Hematopoietic multipotent progenitor cell treated with erythropoietin and hydrocortisone succinate and interleukin-3 and kit ligand, for 15 days (in vitro differentiated cells): ENCODE data around the gene WDCP.
"Not testable (repeated sequence)": the region's sequence is repeated elsewhere in the genome, so short reads cannot be mapped to it uniquely, and the experiment has no call there.

Experiments used
- DNase-seq: peaks from one replicate; pipeline ENCODE4 v3.0.0-alpha.2; 2015; ENCODE audit warnings: low spot score

Gene WDCP

DNA sequence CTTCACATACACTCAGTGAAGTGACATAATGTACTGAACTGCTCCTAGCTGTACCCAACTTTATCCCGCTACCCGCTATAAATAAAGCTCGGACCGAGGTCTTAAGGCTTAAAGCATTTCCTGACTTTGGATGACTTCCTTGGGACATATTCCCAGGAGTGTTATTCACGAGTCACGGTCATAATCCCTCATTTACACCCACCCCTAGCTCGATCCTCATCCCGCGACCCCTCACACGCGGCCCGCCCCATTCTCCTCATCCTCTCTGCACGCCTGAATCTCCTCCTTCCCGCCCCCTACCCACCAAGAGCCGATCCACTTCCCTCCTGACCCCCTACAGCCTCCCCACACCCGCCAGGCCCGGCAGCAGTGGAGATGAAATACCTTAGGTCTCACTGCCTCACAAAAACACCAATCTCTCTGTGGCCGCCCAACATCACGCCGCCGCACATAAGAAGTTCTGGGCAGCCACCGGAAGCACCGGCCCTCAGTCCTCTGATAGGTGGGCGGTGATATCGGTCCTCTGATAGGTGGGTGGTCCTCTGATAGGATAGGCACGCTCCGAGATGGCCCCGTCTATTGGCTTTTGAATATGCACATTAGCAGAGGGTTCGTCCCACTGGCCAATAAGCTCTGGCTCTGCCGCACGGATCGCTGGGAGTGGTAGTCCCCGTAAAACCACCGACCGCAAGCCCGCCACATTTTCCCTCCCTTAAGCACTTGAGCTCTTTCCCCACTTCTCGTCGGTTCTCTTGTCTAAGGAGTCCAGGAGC is at the start of gene WDCP:
Gene WDCP (minus strand): TSS at position 462 of the 773 bp plus-strand sequence. CDS start 7,897 bp downstream, outside the sequence.
- peak; percentile 94 for DNase-seq

DNA sequence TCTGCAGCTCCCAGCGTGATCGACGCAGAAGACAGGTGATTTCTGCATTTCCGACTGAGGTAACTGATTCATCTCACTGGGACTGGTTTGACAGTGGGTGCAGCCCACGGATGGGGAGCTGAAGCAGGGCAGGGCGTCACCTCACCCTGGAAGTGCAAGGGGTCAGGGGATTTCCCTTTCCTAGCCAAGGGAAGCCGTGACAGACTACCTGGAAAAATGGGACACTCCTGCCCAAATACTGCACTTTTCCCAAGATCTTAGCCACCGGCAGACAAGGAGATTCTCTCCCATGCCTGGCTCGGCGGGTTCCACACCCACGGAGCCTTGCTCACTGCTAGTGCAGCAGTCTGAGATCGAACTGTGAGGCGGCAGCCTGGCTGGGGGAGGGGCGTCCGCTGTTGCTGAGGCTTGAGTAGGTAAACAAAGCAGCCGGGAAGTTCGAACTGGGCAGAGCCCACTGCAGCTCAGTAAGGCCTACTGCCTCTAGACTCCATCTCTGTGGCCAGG is 48.0 kb upstream of the WDCP start:
- DNase-seq, result not testable (repeated sequence)

DNA sequence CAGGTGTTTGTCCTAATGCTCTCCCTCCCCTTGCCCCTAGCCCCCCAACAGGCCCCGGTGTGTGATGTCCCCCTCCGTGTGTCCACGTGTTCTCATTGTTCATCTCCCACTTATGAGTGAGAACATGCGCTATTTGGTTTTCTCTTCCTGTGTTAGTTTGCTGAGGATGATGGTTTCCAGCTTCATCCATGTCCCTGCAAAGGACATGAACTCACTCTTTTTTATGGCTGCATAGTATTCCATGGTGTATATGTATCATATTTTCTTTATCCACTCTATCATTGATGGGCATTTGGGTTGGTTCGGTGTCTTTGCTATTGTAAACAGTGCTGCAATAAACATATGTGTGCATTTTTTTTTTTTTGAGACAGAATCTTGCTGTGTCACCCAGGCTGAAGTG is 46.1 kb upstream of the WDCP start:
- not testable (repeated sequence) for DNase-seq

GRCh38 chr2:24088821-24089359 is 41.7 kb upstream of the WDCP start:
- no peak for DNase-seq

- DNase-seq, result no peak
Measured at GRCh38 chr2:24087032-24087431, 39.8 kb upstream of the WDCP start.

DNA sequence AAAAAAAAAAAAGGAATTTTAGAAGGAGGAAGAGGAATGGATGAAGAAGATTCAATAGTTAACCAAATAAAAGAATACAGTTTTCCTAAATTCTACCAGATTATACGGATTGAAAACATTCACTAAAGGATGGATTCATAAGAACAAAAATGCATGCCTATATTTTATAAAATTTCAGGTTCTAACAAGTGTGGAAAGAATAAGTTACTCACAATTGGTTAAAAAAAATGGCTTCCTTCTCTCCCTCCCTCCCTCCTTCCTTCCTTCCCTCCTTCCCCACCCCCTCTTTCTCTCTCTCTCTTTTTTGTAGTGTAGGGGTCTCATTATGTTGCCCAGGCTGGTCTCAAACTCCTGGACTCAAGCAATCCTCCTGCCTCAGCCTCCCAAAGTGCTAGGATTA is 39.0 kb upstream of the WDCP start:
- DNase-seq, result no peak

- no peak for DNase-seq
Measured at GRCh38 chr2:24085200-24085489, 38.0 kb upstream of the WDCP start.

DNA sequence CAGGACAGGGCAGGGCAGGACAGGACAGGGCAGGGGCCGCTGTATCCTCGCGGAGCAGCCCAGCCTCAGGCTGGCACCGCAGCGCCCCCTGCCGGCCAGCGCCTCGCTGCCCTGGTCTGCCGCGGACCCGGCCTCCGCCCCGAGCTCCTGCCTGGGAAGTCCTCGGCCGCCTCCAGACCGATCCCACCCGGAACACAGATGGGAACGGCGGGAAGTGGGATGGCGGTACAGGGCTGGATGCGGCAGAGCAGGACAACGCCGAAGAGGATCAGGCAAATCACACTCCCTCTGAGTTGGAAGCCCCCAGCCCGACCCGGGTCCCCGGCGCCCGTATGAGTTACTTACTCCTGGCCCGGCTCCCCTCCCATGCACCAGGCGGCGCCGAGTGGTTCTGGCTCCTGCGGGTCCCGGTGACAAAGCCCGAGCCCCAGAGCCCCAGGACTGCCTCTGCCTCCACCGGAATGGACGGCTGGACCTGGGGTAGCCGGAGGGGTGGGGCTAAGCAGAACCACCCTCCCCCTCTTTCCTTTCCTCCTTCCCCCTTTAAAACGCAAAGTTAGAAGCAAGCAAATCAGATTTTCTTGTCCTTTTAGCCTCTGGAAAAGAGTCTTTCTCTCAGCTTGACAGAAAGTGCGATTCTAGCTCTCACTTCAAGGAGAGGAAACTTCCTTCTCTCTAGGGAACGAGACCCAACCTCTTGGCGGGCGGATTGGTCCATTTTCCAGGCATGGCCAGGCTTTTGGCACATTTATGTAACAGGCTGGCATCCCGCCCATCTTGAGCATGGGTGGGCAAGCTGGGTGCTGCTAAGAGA is 37.4 kb upstream of the WDCP start, which contains the start of gene TP53I3:
Gene TP53I3 (minus strand): TSS at position 449 of the 814 bp plus-strand sequence. CDS start 508 bp downstream, outside the sequence.
- peak; percentile 86 for DNase-seq

- peak; percentile 84 for DNase-seq
Measured at GRCh38 chr2:24083567-24084385, 36.6 kb upstream of the WDCP start.

DNA sequence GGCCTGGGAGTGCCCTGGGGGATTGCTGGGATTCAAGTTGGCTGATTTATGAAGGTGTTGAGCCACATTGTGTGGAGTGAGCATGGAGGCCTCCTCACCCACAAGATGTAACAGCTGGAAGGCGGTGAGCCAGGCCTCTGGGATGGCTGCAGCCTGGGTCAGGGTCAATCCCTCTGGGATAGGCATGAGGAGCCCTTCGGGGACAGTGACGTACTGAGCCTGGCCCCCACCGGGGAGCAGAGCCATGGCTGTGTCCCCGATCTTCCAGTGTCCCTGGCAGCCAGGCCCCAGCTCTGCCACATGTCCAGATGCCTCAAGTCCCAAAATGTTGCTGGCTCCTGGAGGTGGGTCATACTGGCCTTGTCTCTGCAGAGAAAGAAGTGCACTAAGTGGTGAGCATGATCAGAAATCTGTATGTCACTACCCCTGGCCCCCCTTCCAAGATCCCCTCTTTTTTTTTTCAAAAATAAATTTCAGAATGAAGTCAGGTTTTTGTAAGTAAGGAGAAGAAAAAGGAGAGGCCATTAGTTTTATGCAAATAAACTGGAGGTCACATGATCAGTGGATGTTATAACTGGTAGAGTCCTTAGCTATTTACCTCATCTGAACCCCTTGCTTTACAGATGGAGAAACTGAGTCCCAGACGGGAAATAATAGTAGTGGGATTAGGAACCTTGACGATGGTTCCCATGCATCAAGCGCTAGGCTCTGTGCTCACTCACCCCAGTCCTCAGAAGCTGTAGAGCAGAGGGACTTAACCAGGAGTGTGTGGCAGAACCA is 35.8 kb upstream of the WDCP start:
- no peak for DNase-seq

- DNase-seq, result no peak
Measured at GRCh38 chr2:24080701-24081100, 33.5 kb upstream of the WDCP start.

DNA sequence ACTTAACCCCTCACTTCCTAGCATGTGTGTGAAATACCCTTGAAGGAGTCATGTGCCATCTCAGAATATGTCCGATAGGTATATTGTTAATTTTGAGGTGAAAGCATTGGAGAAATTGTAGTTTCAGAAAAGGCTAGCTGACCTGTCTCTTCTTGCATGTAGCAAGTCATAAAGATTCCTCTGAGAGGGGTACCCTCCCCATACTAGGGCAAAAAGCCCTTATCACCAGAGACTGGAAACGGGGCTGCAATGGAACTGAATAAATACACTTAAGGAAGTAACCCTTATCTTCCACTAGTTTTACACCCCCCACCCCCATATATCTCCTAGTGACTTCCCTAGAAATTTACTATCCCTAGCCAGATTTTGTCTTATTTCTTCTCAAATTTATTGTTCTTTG is 30.7 kb upstream of the WDCP start:
- no peak for DNase-seq

- DNase-seq, result no peak
Measured at GRCh38 chr2:24077535-24077877, 30.3 kb upstream of the WDCP start.

- DNase-seq, result no peak
Measured at GRCh38 chr2:24076849-24077534, 29.8 kb upstream of the WDCP start.

GRCh38 chr2:24075915-24076848 is 29.0 kb upstream of the WDCP start, which contains the start of gene SF3B6:
Gene SF3B6 (minus strand): TSS chr2:24076326. CDS start chr2:24076229, 97 bp downstream.
- DNase-seq, result peak; percentile 99

DNA sequence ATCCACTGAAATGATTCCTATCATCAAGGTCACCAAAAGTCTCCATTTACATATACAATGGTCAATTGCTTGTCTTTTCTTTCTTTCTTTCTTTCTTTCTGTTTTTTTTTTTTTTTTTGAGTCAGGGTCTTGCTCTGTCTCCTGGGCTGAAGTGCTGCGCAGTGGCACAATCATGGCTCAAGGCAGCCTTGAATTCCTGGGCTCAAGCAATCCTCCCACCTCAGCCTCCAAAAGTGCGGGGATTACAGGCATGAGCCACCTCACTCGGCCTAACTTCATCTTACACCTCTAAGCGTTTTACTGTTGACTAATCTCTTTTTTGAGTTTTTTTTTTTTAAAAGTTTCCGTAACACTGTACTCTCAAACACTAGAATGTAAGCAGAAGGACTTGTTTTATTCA is 28.1 kb upstream of the WDCP start:
- no peak for DNase-seq

- no peak for DNase-seq
Measured at GRCh38 chr2:24073816-24074215, 26.6 kb upstream of the WDCP start.

DNA sequence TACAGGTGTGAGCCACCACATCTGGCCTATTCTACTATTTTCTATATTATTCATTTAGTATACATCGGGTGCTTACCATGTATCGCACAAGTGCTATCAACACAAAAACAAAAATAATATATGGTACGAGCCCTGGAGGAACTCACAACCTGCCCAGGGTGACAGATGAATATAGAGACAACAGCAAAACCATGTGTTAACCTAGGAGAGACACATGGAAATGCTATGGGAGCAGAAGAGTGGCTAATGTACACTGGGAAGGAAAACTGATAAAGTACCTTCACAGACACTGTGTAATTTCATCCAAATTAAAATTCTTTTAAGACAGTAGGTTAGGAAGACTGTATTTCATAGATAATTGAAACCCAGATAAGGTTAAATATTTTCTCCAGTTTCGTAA is 25.1 kb upstream of the WDCP start:
- DNase-seq, result no peak

DNA sequence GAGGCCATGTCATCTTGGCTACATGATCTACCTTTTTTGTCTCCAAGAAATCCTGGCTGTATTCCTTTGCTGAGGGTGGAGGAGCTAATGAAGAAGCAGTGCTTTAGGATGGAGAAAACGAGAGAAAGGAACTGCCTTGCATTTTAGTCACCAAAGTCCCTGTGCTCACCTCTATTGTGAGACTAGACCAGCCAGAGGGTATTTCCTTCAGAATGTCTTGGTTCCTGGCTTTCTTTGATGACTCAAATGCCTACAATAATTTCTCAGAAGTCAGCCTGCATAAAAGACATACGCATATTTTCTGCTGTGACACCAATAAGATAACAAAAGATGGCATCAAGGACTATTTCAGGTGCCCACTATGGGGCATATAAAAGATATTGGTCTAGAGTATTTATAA is 18.1 kb upstream of the WDCP start:
- no peak for DNase-seq
